ENCODE data around the gene LRRFIP2. TPM values are rescaled to one million over a fixed set of nuclear protein-coding genes. Genes with fewer than 3 reads are reported as not detected.

The LRRFIP2 gene
- total and polyA plus RNA-seq, 2 of the 4 experiments (the other 2 are of a cell fraction), result 20.6 to 31.0 TPM

- ChIA-PET POLR2A (ENCODE audit: unreplicated experiment) (no interaction called here), CTCF (no interaction called here)
- peaks cover 40 to 52% of the 10 kb centered on the region in 2 experiments for H3K79me1 ChIP-seq (ENCODE audit: low read depth in 1 of 2, low read length in 2 of 2)
- no peak overlapping the region for H3K4me3 ChIP-seq (ENCODE audit: insufficient read depth, low read depth, low read length)
- no peak overlapping the region for H2AK9ac ChIP-seq (replicated peaks; ENCODE audit: low read depth, low read length, poor library complexity)
- H4K91ac ChIP-seq (ENCODE audit: insufficient read depth, low read depth, low read length), result no peak overlapping the region
- TF ChIP-seq ELK1 (IDR thresholded peaks at IDR 0.05; ENCODE audit: borderline replicate concordance, low read depth, low read length), result no peak
- TF ChIP-seq FOS (IDR thresholded peaks at IDR 0.05; ENCODE audit: low read depth, low read length), result no peak
- TF ChIP-seq CHD1 (IDR thresholded peaks at IDR 0.05; ENCODE audit: low read depth, low read length), result no peak
- TF ChIP-seq MAZ (IDR thresholded peaks at IDR 0.05; ENCODE audit: borderline replicate concordance, low read depth, low read length), result no peak
- TF ChIP-seq RAD21 (IDR thresholded peaks at IDR 0.05; ENCODE audit: low read length), result no peak
- no peak overlapping the region for H3K18ac ChIP-seq (ENCODE audit: low read depth, low read length)
- intact Hi-C loops (cut with micrococcal nuclease) (no loop called here), in situ Hi-C loops (cut with MboI; ENCODE audit: low sequenced_read_pairs) (no loop called here), dilution Hi-C loops (cut with HindIII; ENCODE audit: low sequenced_read_pairs, unreplicated experiment) (no loop called here)
- H2AFZ ChIP-seq (replicated peaks; ENCODE audit: low read length, poor library complexity), result no peak overlapping the region
- no peak overlapping the region for H3K9ac ChIP-seq (ENCODE audit: low read depth, low read length)
- H3K56ac ChIP-seq (ENCODE audit: extremely low read depth, insufficient read depth, low read length), result no peak overlapping the region
- no peak overlapping the region for H2AK5ac ChIP-seq (ENCODE audit: low read depth, low read length)
- H3K27me3 ChIP-seq (ENCODE audit: control insufficient read depth, insufficient read depth, low read length), result no peaks in the 10 kb centered on the region
- no peak overlapping the region for H3K4me2 ChIP-seq (ENCODE audit: low read depth, low read length)
- 0 out of 2 replicates have a peak, but pooled peaks cover 1% of the 10 kb centered on the region for H3K36me3 ChIP-seq (ENCODE audit: control insufficient read depth, insufficient read depth, low read length)
- H2BK5ac ChIP-seq (ENCODE audit: low read depth, low read length, poor library complexity, severe bottlenecking), result no peak overlapping the region
- no TSS peak for BruUV-seq (replicated peaks)
- H3K27ac ChIP-seq (ENCODE audit: insufficient read depth, low read length), result no peak overlapping the region
- H3K4ac ChIP-seq (ENCODE audit: low read depth, low read length), result no peak overlapping the region
- ATAC-seq (ENCODE audit: low read depth) (no peak), DNase-seq (no peak)
- WGBS, 2 experiments (ENCODE audit: extremely low coverage in 2 of 2, insufficient read length in 1 of 2), result no CpG with 5 or more reads among the region's 1 CpG
- H4K20me1 ChIP-seq (ENCODE audit: insufficient read depth, low read length), result peaks cover 5% of the 10 kb centered on the region; the same call in 1 of the 2 replicates
- H2BK20ac ChIP-seq (ENCODE audit: low read depth, low read length), result no peak overlapping the region
- H3K14ac ChIP-seq (replicated peaks; ENCODE audit: low read depth, low read length), result no peak overlapping the region
- H3K23ac ChIP-seq (ENCODE audit: low read depth, low read length), result no peak overlapping the region
- no peaks in the 10 kb centered on the region for H3K4me1 ChIP-seq (ENCODE audit: control insufficient read depth, insufficient read depth, low read length)
- H2BK120ac ChIP-seq (ENCODE audit: low read depth, low read length), result no peak overlapping the region
- no peaks in the 10 kb centered on the region for H3K9me3 ChIP-seq (ENCODE audit: control insufficient read depth, insufficient read depth, low read length)
- H4K5ac ChIP-seq (ENCODE audit: low read depth, low read length), result no peak overlapping the region
- no peak overlapping the region for H4K8ac ChIP-seq (ENCODE audit: low read depth in 2 of 2, low read length in 2 of 2)
- no peaks in the 10 kb centered on the region; the same call in 1 of the 2 replicates for H3K9me1 ChIP-seq (ENCODE audit: insufficient read depth, low read length)
- no peak overlapping the region for H2BK15ac ChIP-seq (ENCODE audit: low read depth, low read length)
These were observed 48.9 kb downstream of the LRRFIP2 start for GRCh38 chr3:37125195-37126073.

Data from IMR-90 (cell line).